T-helper 1 cell treated with Interleukin-12 subunit alpha and Interleukin-12 subunit beta and Interleukin-4 antibody, amounts not matched to agents 30 μg/mL and 1 μg/mL, for 36 hours (primary cell): ENCODE results near the gene SASH1.

ENCODE experiments used
- H3K27ac Mint-ChIP-seq: one replicate; pipeline ENCODE4 v1.8.0; 2021; ENCODE audit warnings: mild to moderate bottlenecking, mixed read lengths
- H3K27me3 Mint-ChIP-seq: one replicate; pipeline ENCODE4 v1.8.0; 2021; ENCODE audit warnings: low read depth, mixed read lengths
- H3K36me3 Mint-ChIP-seq: one replicate; pipeline ENCODE4 v1.8.0; 2021; ENCODE audit warnings: low read depth, mixed read lengths
- H3K4me1 Mint-ChIP-seq: one replicate; pipeline ENCODE4 v1.8.0; 2021; ENCODE audit warnings: low read depth, mixed read lengths
- H3K4me3 Mint-ChIP-seq: one replicate; pipeline ENCODE4 v1.8.0; 2021; ENCODE audit warnings: mild to moderate bottlenecking, moderate library complexity, mixed read lengths
- H3K9me3 Mint-ChIP-seq: one replicate; pipeline ENCODE4 v1.8.0; 2021; ENCODE audit warnings: mixed read lengths

Gene SASH1

GRCh38 chr6:148530976-148531375 lies 188.3 kb downstream of the SASH1 start:
- Mint-ChIP-seq H3K4me1 (no peaks in the 10 kb centered on the region), H3K27ac (no peak overlapping the region), H3K9me3 (no peaks in the 10 kb centered on the region), H3K27me3 (no peaks in the 10 kb centered on the region), H3K36me3 (no peaks in the 10 kb centered on the region), H3K4me3 (no peak overlapping the region)

GRCh38 chr6:148532698-148533097 lies 190.1 kb downstream of the SASH1 start:
- H3K27me3 Mint-ChIP-seq = no peaks in the 10 kb centered on the region
- H3K9me3 Mint-ChIP-seq = no peaks in the 10 kb centered on the region
- no peak overlapping the region for H3K27ac Mint-ChIP-seq
- no peaks in the 10 kb centered on the region for H3K4me1 Mint-ChIP-seq
- H3K36me3 Mint-ChIP-seq = no peaks in the 10 kb centered on the region
- H3K4me3 Mint-ChIP-seq = no peak overlapping the region

GRCh38 chr6:148533309-148534107 lies 190.9 kb downstream of the SASH1 start:
- no peaks in the 10 kb centered on the region for H3K9me3 Mint-ChIP-seq
- no peak overlapping the region for H3K27ac Mint-ChIP-seq
- no peaks in the 10 kb centered on the region for H3K27me3 Mint-ChIP-seq
- H3K4me1 Mint-ChIP-seq = peaks cover under 1% of the 10 kb centered on the region
- H3K36me3 Mint-ChIP-seq = no peaks in the 10 kb centered on the region
- no peak overlapping the region for H3K4me3 Mint-ChIP-seq

DNA sequence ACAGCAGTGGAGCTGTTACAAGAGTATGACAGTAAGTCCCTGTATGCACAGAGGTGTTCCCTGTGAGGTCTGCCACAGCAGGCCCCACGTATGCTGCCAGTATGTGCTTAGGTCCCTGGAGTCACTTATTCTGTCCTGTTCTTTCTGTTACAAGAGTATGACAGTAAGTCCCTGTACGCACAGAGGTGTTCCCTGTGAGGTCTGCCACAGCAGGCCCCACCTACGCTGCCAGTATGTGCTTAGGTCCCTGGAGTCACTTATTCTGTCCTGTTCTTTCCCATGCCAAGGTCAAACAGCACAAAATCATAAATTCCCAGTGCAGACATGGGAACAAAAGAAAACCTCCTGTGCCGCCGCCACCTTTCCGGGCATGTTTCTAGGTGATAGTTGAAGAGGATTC lies 192.2 kb downstream of the SASH1 start:
- H3K4me3 Mint-ChIP-seq = no peak overlapping the region
- peaks cover 2% of the 10 kb centered on the region for H3K4me1 Mint-ChIP-seq
- no peak overlapping the region for H3K27ac Mint-ChIP-seq
- H3K27me3 Mint-ChIP-seq = no peaks in the 10 kb centered on the region
- no peaks in the 10 kb centered on the region for H3K36me3 Mint-ChIP-seq
- H3K9me3 Mint-ChIP-seq = no peaks in the 10 kb centered on the region

- Mint-ChIP-seq H3K27ac (no peak overlapping the region), H3K36me3 (no peaks in the 10 kb centered on the region), H3K9me3 (no peaks in the 10 kb centered on the region), H3K4me1 (peaks cover 2% of the 10 kb centered on the region), H3K27me3 (no peaks in the 10 kb centered on the region), H3K4me3 (no peak overlapping the region)
Measured at GRCh38 chr6:148535381-148535780, 192.7 kb downstream of the SASH1 start.

DNA sequence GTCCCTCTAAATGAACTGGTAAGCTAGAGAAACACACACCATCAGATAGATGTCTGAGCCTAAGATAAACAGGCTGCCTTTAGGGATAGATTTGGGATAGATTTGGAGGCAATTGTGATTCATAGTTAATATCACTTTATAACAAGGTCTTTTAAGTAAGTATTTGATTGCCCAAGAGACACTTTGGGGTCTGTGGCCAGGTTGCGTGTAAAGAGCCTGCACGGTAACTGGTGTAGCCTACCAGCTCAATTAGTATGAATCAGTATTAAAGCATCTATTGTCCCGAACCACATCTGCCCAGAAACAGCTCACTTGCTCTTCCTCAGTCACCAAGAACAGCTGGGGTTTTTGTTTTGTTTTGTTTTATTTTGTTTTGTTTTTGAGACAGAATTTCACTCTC lies 193.3 kb downstream of the SASH1 start:
- Mint-ChIP-seq H3K4me1 (peaks cover 2% of the 10 kb centered on the region), H3K4me3 (no peak overlapping the region), H3K27me3 (no peaks in the 10 kb centered on the region), H3K36me3 (no peaks in the 10 kb centered on the region), H3K27ac (no peak overlapping the region), H3K9me3 (no peaks in the 10 kb centered on the region)

- H3K27me3 Mint-ChIP-seq = no peaks in the 10 kb centered on the region
- H3K9me3 Mint-ChIP-seq = no peaks in the 10 kb centered on the region
- no peaks in the 10 kb centered on the region for H3K36me3 Mint-ChIP-seq
- H3K4me3 Mint-ChIP-seq = no peak overlapping the region
- no peak overlapping the region for H3K27ac Mint-ChIP-seq
- peaks cover 2% of the 10 kb centered on the region for H3K4me1 Mint-ChIP-seq
Measured at GRCh38 chr6:148538261-148539190, 195.9 kb downstream of the SASH1 start.

GRCh38 chr6:148543540-148543939 lies 200.9 kb downstream of the SASH1 start:
- Mint-ChIP-seq H3K36me3 (no peaks in the 10 kb centered on the region), H3K27ac (no peak overlapping the region), H3K4me3 (no peak overlapping the region), H3K4me1 (peaks cover 2% of the 10 kb centered on the region), H3K27me3 (no peaks in the 10 kb centered on the region), H3K9me3 (no peaks in the 10 kb centered on the region)

DNA sequence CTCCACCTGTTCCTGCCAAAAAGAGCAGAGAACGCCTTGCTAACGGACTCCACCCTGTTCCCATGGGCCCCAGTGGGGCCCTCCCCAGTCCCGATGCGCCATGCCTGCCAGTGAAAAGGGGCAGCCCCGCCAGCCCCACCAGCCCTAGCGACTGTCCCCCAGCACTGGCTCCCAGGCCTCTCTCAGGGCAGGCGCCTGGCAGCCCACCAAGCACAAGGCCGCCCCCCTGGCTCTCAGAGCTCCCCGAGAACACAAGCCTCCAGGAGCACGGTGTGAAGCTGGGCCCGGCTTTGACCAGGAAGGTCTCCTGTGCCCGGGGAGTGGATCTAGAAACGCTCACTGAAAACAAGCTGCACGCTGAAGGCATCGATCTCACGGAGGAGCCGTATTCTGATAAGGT lies 201.8 kb downstream of the SASH1 start:
- Mint-ChIP-seq H3K9me3 (no peaks in the 10 kb centered on the region), H3K4me3 (no peak overlapping the region), H3K4me1 (no peaks in the 10 kb centered on the region), H3K36me3 (no peaks in the 10 kb centered on the region), H3K27me3 (peaks cover 4% of the 10 kb centered on the region), H3K27ac (no peak overlapping the region)

DNA sequence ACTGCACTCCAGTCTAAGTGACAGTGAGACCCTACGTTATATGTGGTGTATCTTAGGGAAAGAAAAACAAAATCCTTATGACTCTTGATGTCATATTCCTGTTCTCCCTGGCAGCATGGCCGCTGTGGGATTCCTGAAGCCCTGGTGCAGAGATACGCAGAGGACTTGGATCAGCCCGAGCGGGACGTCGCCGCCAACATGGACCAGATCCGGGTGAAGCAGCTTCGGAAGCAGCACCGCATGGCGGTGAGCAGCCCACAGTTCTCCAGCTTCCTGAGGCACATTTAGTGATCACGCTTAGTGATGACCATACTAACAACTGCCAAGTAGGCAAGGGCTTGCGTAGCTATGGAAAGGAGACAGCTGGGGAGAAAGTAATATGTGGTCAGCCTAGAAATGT lies 203.3 kb downstream of the SASH1 start:
- no peaks in the 10 kb centered on the region for H3K9me3 Mint-ChIP-seq
- H3K27me3 Mint-ChIP-seq = peaks cover 12% of the 10 kb centered on the region
- H3K4me1 Mint-ChIP-seq = no peaks in the 10 kb centered on the region
- H3K27ac Mint-ChIP-seq = no peak overlapping the region
- H3K4me3 Mint-ChIP-seq = no peak overlapping the region
- H3K36me3 Mint-ChIP-seq = no peaks in the 10 kb centered on the region

DNA sequence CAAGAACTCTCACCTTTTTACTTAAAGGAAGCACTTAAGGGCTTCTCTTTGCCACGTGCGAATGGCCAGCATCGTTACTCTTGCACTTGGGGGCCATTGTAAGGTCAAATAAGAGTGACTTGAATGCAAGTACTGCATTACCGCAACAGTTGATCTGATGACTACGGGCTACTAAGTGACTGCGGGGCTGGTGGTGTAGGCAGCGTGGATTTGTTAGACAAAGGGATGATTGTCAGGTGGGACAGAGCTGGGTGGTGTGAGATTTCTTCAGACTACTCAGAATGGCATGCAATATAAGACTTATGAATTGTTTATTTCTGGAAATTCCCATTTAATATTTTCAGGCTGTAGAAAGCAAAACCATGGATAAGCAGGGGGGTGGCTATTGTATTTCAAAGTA lies 204.5 kb downstream of the SASH1 start:
- Mint-ChIP-seq H3K27me3 (peaks cover 15% of the 10 kb centered on the region), H3K27ac (no peak overlapping the region), H3K36me3 (no peaks in the 10 kb centered on the region), H3K9me3 (no peaks in the 10 kb centered on the region), H3K4me1 (no peaks in the 10 kb centered on the region), H3K4me3 (no peak overlapping the region)

GRCh38 chr6:148548065-148548748 lies 205.6 kb downstream of the SASH1 start:
- Mint-ChIP-seq H3K27me3 (peaks cover 16% of the 10 kb centered on the region), H3K4me1 (no peaks in the 10 kb centered on the region), H3K9me3 (no peaks in the 10 kb centered on the region), H3K36me3 (no peaks in the 10 kb centered on the region), H3K27ac (no peak overlapping the region), H3K4me3 (no peak overlapping the region)

- peaks cover 21% of the 10 kb centered on the region for H3K27me3 Mint-ChIP-seq
- no peaks in the 10 kb centered on the region for H3K4me1 Mint-ChIP-seq
- H3K36me3 Mint-ChIP-seq = no peaks in the 10 kb centered on the region
- H3K9me3 Mint-ChIP-seq = peaks cover 4% of the 10 kb centered on the region
- no peak overlapping the region for H3K27ac Mint-ChIP-seq
- H3K4me3 Mint-ChIP-seq = no peak overlapping the region
Measured at GRCh38 chr6:148548749-148549140, 206.1 kb downstream of the SASH1 start.

DNA sequence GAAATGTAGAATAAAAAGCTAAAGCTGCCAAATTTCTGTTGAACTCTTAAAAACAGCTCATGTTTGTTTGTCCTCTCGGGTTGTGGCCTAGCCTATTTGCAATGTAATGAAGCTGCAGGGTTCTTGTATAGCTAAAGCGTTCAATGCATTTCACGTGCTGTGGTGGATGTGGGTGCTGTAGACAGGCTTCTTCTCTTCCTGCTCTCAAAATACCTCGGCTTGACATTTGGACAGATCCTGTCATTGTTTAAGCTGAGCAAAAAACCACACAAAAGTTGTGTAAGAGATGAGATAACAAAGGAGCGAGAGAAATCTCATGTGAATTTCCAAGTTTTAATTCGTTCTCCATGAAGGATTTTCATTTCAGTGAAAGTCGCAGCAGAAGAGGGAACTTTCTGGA lies 207.9 kb downstream of the SASH1 start:
- Mint-ChIP-seq H3K9me3 (peaks cover 4% of the 10 kb centered on the region), H3K27me3 (peaks cover 21% of the 10 kb centered on the region), H3K4me1 (no peaks in the 10 kb centered on the region), H3K4me3 (no peak overlapping the region), H3K27ac (no peak overlapping the region), H3K36me3 (no peaks in the 10 kb centered on the region)
